ENCODE results near the gene RSPO3. TPM values are rescaled to one million over a fixed set of nuclear protein-coding genes. Genes with fewer than 3 reads are reported as not detected.

The RSPO3 gene
- polyA plus RNA-seq, 1 of the 3 experiments (the other 2 are of a cell fraction) = not detected

- no peaks in the 10 kb centered on the region for H4K20me1 ChIP-seq (ENCODE audit: insufficient read depth)
- H3K27ac ChIP-seq (ENCODE audit: low read depth in 2 of 2, low read length in 1 of 2) = no peak overlapping the region
- peaks cover 53% of the 10 kb centered on the region for H3K27me3 ChIP-seq (ENCODE audit: insufficient read depth)
- H3K4me1 ChIP-seq (ENCODE audit: control insufficient read depth in 1 of 2, insufficient read depth in 2 of 2, low read depth in 1 of 2, low read length in 1 of 2) = no peaks in the 10 kb centered on the region; a peak in 1 of 4 replicates
- H3K79me2 ChIP-seq (ENCODE audit: insufficient read depth) = no peaks in the 10 kb centered on the region
- H3K4me3 ChIP-seq (ENCODE audit: low read depth in 2 of 2, low read length in 1 of 2) = peak overlapping the region in 1 of 2 experiments; percentile 29; a peak in 1 of 4 replicates
- TF ChIP-seq SIN3A (IDR thresholded peaks at IDR 0.05; ENCODE audit: borderline replicate concordance, low read depth, low read length) = no peak
- peak; percentile 92 for TF ChIP-seq RAD21 (IDR thresholded peaks at IDR 0.05; ENCODE audit: low read length)
- TF ChIP-seq CTCF (IDR thresholded peaks at IDR 0.05) = peak; percentile 81
- no peak for TF ChIP-seq USF2 (IDR thresholded peaks at IDR 0.05; ENCODE audit: borderline replicate concordance, low read depth, low read length)
- TF ChIP-seq EP300 (IDR thresholded peaks at IDR 0.05; ENCODE audit: borderline replicate concordance in 1 of 2, low read depth in 1 of 2, low read length in 1 of 2) = no peak
- TF ChIP-seq CHD2 (IDR thresholded peaks at IDR 0.05; ENCODE audit: low read length, partially characterized antibody) = no peak
- TF ChIP-seq, protein P1, sequence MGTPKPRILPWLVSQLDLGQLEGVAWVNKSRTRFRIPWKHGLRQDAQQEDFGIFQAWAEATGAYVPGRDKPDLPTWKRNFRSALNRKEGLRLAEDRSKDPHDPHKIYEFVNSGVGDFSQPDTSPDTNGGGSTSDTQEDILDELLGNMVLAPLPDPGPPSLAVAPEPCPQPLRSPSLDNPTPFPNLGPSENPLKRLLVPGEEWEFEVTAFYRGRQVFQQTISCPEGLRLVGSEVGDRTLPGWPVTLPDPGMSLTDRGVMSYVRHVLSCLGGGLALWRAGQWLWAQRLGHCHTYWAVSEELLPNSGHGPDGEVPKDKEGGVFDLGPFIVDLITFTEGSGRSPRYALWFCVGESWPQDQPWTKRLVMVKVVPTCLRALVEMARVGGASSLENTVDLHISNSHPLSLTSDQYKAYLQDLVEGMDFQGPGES (IDR thresholded peaks at IDR 0.05; ENCODE audit: low read depth, low read length) = no peak
- TF ChIP-seq RFX5 (IDR thresholded peaks at IDR 0.05; ENCODE audit: low read length) = no peak
- TF ChIP-seq SMC3 (IDR thresholded peaks at IDR 0.05; ENCODE audit: low read depth, low read length) = peak; percentile 64
- no peak for TF ChIP-seq RXRA (IDR thresholded peaks at IDR 0.05; ENCODE audit: borderline replicate concordance, low read depth)
- ChIA-PET POLR2A (no interaction called here), CTCF (interaction anchor here (0.6 to 1.9 kb wide), 7 partner anchors 10 to 1126 kb away, joined by 3 to 4 read pairs (median 3); no protein-coding TSS in a partner anchor)
- WGBS (ENCODE audit: low lambda C conversion rate) = 4% methylated on average over 32 of the region's 35 CpGs
- H3K4me2 ChIP-seq = no peak overlapping the region
- no peak overlapping the region for H3K9ac ChIP-seq
- H3F3A ChIP-seq (replicated peaks; ENCODE audit: insufficient read depth) = no peaks in the 10 kb centered on the region
- H3K9me3 ChIP-seq = no peaks in the 10 kb centered on the region
- H3K9me2 ChIP-seq = no peaks in the 10 kb centered on the region
- H2AFZ ChIP-seq (ENCODE audit: low read depth) = no peak overlapping the region
- peak; percentile 73 for DNase-seq
- no peaks in the 10 kb centered on the region for H3K36me3 ChIP-seq (replicated peaks in 1 of 2; ENCODE audit: control insufficient read depth in 1 of 2, insufficient read depth in 2 of 2, low read length in 1 of 2)
Measured at GRCh38 chr6:127120787-127121636, 2.5 kb downstream of the RSPO3 start.

- Histone ChIP-seq H3F3A (replicated peaks; ENCODE audit: insufficient read depth) (no peaks in the 10 kb centered on the region), H3K27me3 (ENCODE audit: insufficient read depth) (peaks cover 48% of the 10 kb centered on the region), H3K27ac (ENCODE audit: low read depth in 2 of 2, low read length in 1 of 2) (no peak overlapping the region), H3K4me1 (ENCODE audit: control insufficient read depth in 1 of 2, insufficient read depth in 2 of 2, low read depth in 1 of 2, low read length in 1 of 2) (no peaks in the 10 kb centered on the region; a peak in 1 of 4 replicates), H2AFZ (ENCODE audit: low read depth) (no peak overlapping the region), H3K4me2 (no peak overlapping the region), H3K79me2 (ENCODE audit: insufficient read depth) (no peaks in the 10 kb centered on the region), H3K9me2 (no peaks in the 10 kb centered on the region), H3K4me3 (ENCODE audit: low read depth in 2 of 2, low read length in 1 of 2) (peak overlapping the region in 1 of 2 experiments; percentile 29; a peak in 1 of 4 replicates), H3K9ac (no peak overlapping the region), H4K20me1 (ENCODE audit: insufficient read depth) (no peaks in the 10 kb centered on the region), H3K9me3 (no peaks in the 10 kb centered on the region), H3K36me3 (replicated peaks in 1 of 2; ENCODE audit: control insufficient read depth in 1 of 2, insufficient read depth in 2 of 2, low read length in 1 of 2) (no peaks in the 10 kb centered on the region)
- DNase-seq = no peak
- POLR2A ChIA-PET = no interaction called here
- no peak for TF ChIP-seq TAF1 (IDR thresholded peaks at IDR 0.05; ENCODE audit: borderline replicate concordance, low read depth, low read length)
- TF ChIP-seq, protein P1 (IDR thresholded peaks at IDR 0.05; ENCODE audit: low read depth, low read length) = no peak
- TF ChIP-seq NRF1 (IDR thresholded peaks at IDR 0.05; ENCODE audit: low read depth, low read length) = no peak
- TF ChIP-seq CHD2 (IDR thresholded peaks at IDR 0.05; ENCODE audit: low read length, partially characterized antibody) = no peak
- no peak for TF ChIP-seq NFIC (IDR thresholded peaks at IDR 0.05; ENCODE audit: borderline replicate concordance)
- no peak for TF ChIP-seq JUND (IDR thresholded peaks at IDR 0.05)
- no peak for TF ChIP-seq TCF12 (IDR thresholded peaks at IDR 0.05)
- TF ChIP-seq RXRA (IDR thresholded peaks at IDR 0.05; ENCODE audit: borderline replicate concordance, low read depth) = no peak
- no peak for TF ChIP-seq SIN3A (IDR thresholded peaks at IDR 0.05; ENCODE audit: borderline replicate concordance, low read depth, low read length)
- no peak for TF ChIP-seq CTCF (IDR thresholded peaks at IDR 0.05)
- 2% methylated on average over 3 of the region's 3 CpGs for WGBS (ENCODE audit: low lambda C conversion rate)
- CTCF ChIA-PET = interaction anchor here (0.7 to 1.9 kb wide), 4 partner anchors 12 to 1126 kb away, joined by 3 to 8 read pairs (median 4); no protein-coding TSS in a partner anchor
Measured at GRCh38 chr6:127121637-127121960, 3.1 kb downstream of the RSPO3 start.
